ENCODE data around the gene CLBA1. TPM values are rescaled to one million over a fixed set of nuclear protein-coding genes. Genes with fewer than 3 reads are reported as not detected.
A peak's percentile ranks its signal among the peaks of the same experiment; 100 is the strongest.

The CLBA1 gene
- total and polyA plus RNA-seq, 9 of the 15 experiments (the other 6 are each of a cell fraction or from before 2014, with no cell fraction given), result 0.04 to 3.9 (median 2.6) TPM

DNA sequence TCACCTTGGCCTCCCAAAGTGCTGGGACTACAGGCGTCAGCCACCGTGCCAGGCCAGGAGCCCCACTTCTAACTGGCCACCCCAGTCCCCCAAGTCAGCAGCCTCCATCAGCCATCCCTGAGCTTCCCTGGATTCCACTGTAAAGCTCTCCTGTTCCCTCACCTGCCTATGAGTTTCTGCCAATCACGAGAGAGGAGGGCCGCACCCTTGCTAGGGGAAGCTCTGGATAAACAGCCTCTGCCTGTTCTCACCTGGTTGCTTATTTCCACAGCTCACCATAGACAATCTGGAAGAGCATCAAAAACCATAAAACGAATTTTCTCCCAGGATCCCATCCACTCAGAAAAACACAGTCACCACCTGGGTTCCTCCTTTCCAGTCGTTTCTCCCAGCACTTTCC lies 30.3 kb downstream of the CLBA1 start:
- Histone ChIP-seq H3K27ac (ENCODE audit: extremely low read depth, low read depth, low read length) (peak overlapping the region; percentile 71; the same call in 2 of the 3 replicates), H4K20me1 (replicated peaks; ENCODE audit: control insufficient read depth, insufficient read depth, low read length) (peaks cover 52% of the 10 kb centered on the region), H3K9me3 (replicated peaks; ENCODE audit: control insufficient read depth, insufficient read depth, low read depth, low read length) (no peaks in the 10 kb centered on the region), H3K79me2 (ENCODE audit: control insufficient read depth, insufficient read depth, low read length) (peaks cover 100% of the 10 kb centered on the region), H3K27me3 (ENCODE audit: control insufficient read depth in 2 of 2, insufficient read depth in 2 of 2, low read length in 2 of 2) (no peaks in the 10 kb centered on the region), H2AFZ (ENCODE audit: low read depth, low read length) (no peak overlapping the region), H3K4me3 (peak overlapping the region; percentile 14; the same call in 1 of the 2 replicates), H3K9ac (ENCODE audit: insufficient read depth in 1 of 2, low read depth in 2 of 2, low read length in 2 of 2) (peak overlapping the region; percentile 48 to 54; a peak in 2 of 4 replicates), H3K4me1 (replicated peaks in 1 of 2; ENCODE audit: control insufficient read depth in 2 of 2, insufficient read depth in 2 of 2, low read length in 2 of 2) (peaks cover 37 to 42% of the 10 kb centered on the region in 2 experiments), H3K4me2 (ENCODE audit: insufficient read depth, low read length) (peak overlapping the region; percentile 72), H3K9me1 (ENCODE audit: control insufficient read depth, insufficient read depth, low read length) (peaks cover 4% of the 10 kb centered on the region), H3K36me3 (ENCODE audit: control insufficient read depth, insufficient read depth, low read length) (peaks cover 51% of the 10 kb centered on the region; the same call in 2 of the 3 replicates)
- in situ Hi-C loops (cut with MboI), result no loop called here
- ChIA-PET CTCF (ENCODE audit: low intra/inter-chr PET ratio) (no interaction called here), POLR2A (interaction anchor here (0.6 to 4.0 kb wide), 2 partner anchors 10 to 264 kb away, joined by 3 to 28 read pairs; no protein-coding TSS in a partner anchor)
- DNase-seq (ENCODE audit: extremely low read depth in 1 of 4, low spot score in 3 of 4) (no peak), FAIRE-seq (no peak), ATAC-seq (no peak)
- 31% methylated on average over 5 of the region's 6 CpGs for WGBS (ENCODE audit: insufficient coverage, low coverage, missing lambda C conversion rate)
- no TSS peak for BruUV-seq (replicated peaks)
- TF ChIP-seq RBFOX2 (IDR thresholded peaks at IDR 0.05; ENCODE audit: low read depth, low read length) (0 out of 2 replicates have a peak, but pooled peaks have one; percentile 5), HDAC2 (IDR thresholded peaks at IDR 0.05) (no peak), GMEB1 (CRISPR knock-in tag; IDR thresholded peaks at IDR 0.05) (no peak), ZNF696 (CRISPR knock-in tag; conservative IDR thresholded peaks at IDR 0.05) (no peak), TBP (optimal IDR thresholded peaks at IDR 0.05; ENCODE audit: low read depth, low read length) (no peak), ETV5 (CRISPR knock-in tag; IDR thresholded peaks at IDR 0.05; ENCODE audit: low read depth) (no peak), ZSCAN29 (IDR thresholded peaks at IDR 0.05) (no peak)
- TF ChIP-seq, protein P1, sequence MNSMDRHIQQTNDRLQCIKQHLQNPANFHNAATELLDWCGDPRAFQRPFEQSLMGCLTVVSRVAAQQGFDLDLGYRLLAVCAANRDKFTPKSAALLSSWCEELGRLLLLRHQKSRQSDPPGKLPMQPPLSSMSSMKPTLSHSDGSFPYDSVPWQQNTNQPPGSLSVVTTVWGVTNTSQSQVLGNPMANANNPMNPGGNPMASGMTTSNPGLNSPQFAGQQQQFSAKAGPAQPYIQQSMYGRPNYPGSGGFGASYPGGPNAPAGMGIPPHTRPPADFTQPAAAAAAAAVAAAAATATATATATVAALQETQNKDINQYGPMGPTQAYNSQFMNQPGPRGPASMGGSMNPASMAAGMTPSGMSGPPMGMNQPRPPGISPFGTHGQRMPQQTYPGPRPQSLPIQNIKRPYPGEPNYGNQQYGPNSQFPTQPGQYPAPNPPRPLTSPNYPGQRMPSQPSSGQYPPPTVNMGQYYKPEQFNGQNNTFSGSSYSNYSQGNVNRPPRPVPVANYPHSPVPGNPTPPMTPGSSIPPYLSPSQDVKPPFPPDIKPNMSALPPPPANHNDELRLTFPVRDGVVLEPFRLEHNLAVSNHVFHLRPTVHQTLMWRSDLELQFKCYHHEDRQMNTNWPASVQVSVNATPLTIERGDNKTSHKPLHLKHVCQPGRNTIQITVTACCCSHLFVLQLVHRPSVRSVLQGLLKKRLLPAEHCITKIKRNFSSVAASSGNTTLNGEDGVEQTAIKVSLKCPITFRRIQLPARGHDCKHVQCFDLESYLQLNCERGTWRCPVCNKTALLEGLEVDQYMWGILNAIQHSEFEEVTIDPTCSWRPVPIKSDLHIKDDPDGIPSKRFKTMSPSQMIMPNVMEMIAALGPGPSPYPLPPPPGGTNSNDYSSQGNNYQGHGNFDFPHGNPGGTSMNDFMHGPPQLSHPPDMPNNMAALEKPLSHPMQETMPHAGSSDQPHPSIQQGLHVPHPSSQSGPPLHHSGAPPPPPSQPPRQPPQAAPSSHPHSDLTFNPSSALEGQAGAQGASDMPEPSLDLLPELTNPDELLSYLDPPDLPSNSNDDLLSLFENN (IDR thresholded peaks at IDR 0.05; ENCODE audit: low read depth in 2 of 2, low read length in 2 of 2), result no peak
- intact Hi-C loops (cut with micrococcal nuclease), result loop anchor here (5.0 kb wide), 1 partner anchor 39 kb away; the partner anchor contains the start of gene AHNAK2

Measured in K562 (cell line).